Measurements from ENCODE around the gene HHATL. TPM values are rescaled to one million over a fixed set of nuclear protein-coding genes. Genes with fewer than 3 reads are reported as not detected.

HHATL gene
- total RNA-seq, 2 experiments from 2014 or later: not detected

DNA sequence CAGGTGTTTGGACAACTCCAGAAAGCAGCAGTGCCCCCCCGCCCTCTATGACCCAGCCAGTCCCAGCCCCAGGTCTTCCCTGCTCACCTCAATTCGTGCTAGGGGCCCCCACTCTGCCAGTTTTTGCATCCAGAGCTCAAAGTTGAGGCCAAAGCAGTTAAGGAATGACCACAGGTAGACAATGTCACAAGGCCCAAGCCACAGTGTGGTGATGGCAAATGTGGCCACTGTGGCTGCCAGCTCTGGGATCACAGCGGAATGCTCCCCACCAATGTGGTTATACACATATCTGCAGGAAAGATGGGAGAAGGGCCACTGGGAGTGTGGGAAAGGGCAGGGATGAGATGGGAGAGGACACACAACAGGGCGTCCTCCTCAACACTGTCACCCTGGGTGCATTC, 9.1 kb downstream of the HHATL start:
- intact Hi-C loops (cut with micrococcal nuclease; ENCODE audit: unreplicated experiment): no loop called here
- TF ChIP-seq EZH2phosphoT487 (IDR thresholded peaks at IDR 0.05; ENCODE audit: borderline replicate concordance, low read depth, low read length): no peak
- TF ChIP-seq CTCF (conservative IDR thresholded peaks at IDR 0.05; ENCODE audit: low read length): no peak
- no peaks in the 10 kb centered on the region for H3K4me1 ChIP-seq (ENCODE audit: insufficient read depth, low read length, poor library complexity, severe bottlenecking)
- no peak overlapping the region for H3K4me3 ChIP-seq (ENCODE audit: low read depth, low read length, poor library complexity, severe bottlenecking)
- no peaks in the 10 kb centered on the region for H3K9me2 ChIP-seq (ENCODE audit: insufficient read depth, low read length)
- BruUV-seq (replicated peaks): no TSS peak
- DNase-seq (ENCODE audit: low spot score): no peak
- POLR2A ChIA-PET: interaction anchor here (0.6 kb wide), 1 partner anchor 84 kb away, joined by 3 read pairs; no protein-coding TSS in a partner anchor
- H4K20me1 ChIP-seq (ENCODE audit: insufficient read depth, low read length): no peaks in the 10 kb centered on the region
- no peaks in the 10 kb centered on the region for H3K79me2 ChIP-seq (ENCODE audit: insufficient read depth, low read depth, low read length)
- no peak overlapping the region for H3K4me2 ChIP-seq (ENCODE audit: low read length)
- CTCF ChIA-PET (ENCODE audit: unreplicated experiment): no interaction called here
- H3K36me3 ChIP-seq (ENCODE audit: insufficient read depth, low read length): no peaks in the 10 kb centered on the region
- no peak overlapping the region for H3K27ac ChIP-seq (ENCODE audit: low read depth, low read length, poor library complexity, severe bottlenecking)
- no peaks in the 10 kb centered on the region for H3K9me3 ChIP-seq (ENCODE audit: low read length)
- no peak overlapping the region for H2AFZ ChIP-seq (ENCODE audit: low read length)

- DNase-seq (ENCODE audit: low spot score): no peak
- intact Hi-C loops (cut with micrococcal nuclease; ENCODE audit: unreplicated experiment): no loop called here
Observed at GRCh38 chr3:42692667-42693529, 9.7 kb downstream of the HHATL start.

More at GRCh38 chr3:42692667-42693529, 9.7 kb downstream of the HHATL start:
- TF ChIP-seq CTCF (conservative IDR thresholded peaks at IDR 0.05; ENCODE audit: low read length): no peak
- TF ChIP-seq EZH2phosphoT487 (IDR thresholded peaks at IDR 0.05; ENCODE audit: borderline replicate concordance, low read depth, low read length): no peak
- no peaks in the 10 kb centered on the region for H3K79me2 ChIP-seq (ENCODE audit: insufficient read depth, low read depth, low read length)
- H3K9me3 ChIP-seq (ENCODE audit: low read length): no peaks in the 10 kb centered on the region
- H3K9me2 ChIP-seq (ENCODE audit: insufficient read depth, low read length): no peaks in the 10 kb centered on the region
- BruUV-seq (replicated peaks): no TSS peak
- no peak overlapping the region for H2AFZ ChIP-seq (ENCODE audit: low read length)
- H3K27ac ChIP-seq (ENCODE audit: low read depth, low read length, poor library complexity, severe bottlenecking): no peak overlapping the region
- no peaks in the 10 kb centered on the region for H3K4me1 ChIP-seq (ENCODE audit: insufficient read depth, low read length, poor library complexity, severe bottlenecking)
- ChIA-PET POLR2A (no interaction called here), CTCF (ENCODE audit: unreplicated experiment) (no interaction called here)
- H4K20me1 ChIP-seq (ENCODE audit: insufficient read depth, low read length): no peaks in the 10 kb centered on the region
- H3K4me2 ChIP-seq (ENCODE audit: low read length): no peak overlapping the region
- H3K4me3 ChIP-seq (ENCODE audit: low read depth, low read length, poor library complexity, severe bottlenecking): no peak overlapping the region
- no peaks in the 10 kb centered on the region for H3K36me3 ChIP-seq (ENCODE audit: insufficient read depth, low read length)
